BLaER1 (cell line): Measurements from ENCODE around the gene PPP4R3A.

ENCODE experiments used
- H3K27ac ChIP-seq: shearing (Covaris generic); formaldehyde crosslinking; 2 replicates; pipeline ENCODE4 v1.8.1; 2022
- H3K27me3 ChIP-seq: shearing (Covaris generic); formaldehyde crosslinking; 2 replicates; pipeline ENCODE4 v1.8.1; 2022
- H3K36me3 ChIP-seq: shearing (Covaris generic); formaldehyde crosslinking; 2 replicates; pipeline ENCODE4 v1.8.1; 2022
- H3K4me1 ChIP-seq: shearing (Covaris generic); formaldehyde crosslinking; 2 replicates; pipeline ENCODE4 v1.8.1; 2022
- H3K4me2 ChIP-seq: shearing (Covaris generic); formaldehyde crosslinking; 2 replicates; pipeline ENCODE4 v1.8.1; 2022
- H3K4me3 ChIP-seq: shearing (Covaris generic); formaldehyde crosslinking; 2 replicates; pipeline ENCODE4 v1.8.1; 2022
- H3K9ac ChIP-seq: shearing (Covaris generic); formaldehyde crosslinking; 2 replicates; pipeline ENCODE4 v1.8.1; 2022
- H3K9me3 ChIP-seq: shearing (Covaris generic); formaldehyde crosslinking; 2 replicates; pipeline ENCODE4 v1.8.1; 2022
- H4K20me1 ChIP-seq: shearing (Covaris generic); formaldehyde crosslinking; 2 replicates; pipeline ENCODE4 v1.8.1; 2022
- Cebpa-rat ChIP-seq: shearing (Covaris generic); IDR thresholded peaks from 2 replicates; pipeline ENCODE4 v1.8.1; 2022

PPP4R3A gene

GRCh38 chr14:91419451-91419850 lies 90.7 kb downstream of the PPP4R3A start:
- Histone ChIP-seq H3K4me3 (no peak overlapping the region), H3K27ac (no peak overlapping the region), H3K9ac (peak overlapping the region; percentile 1; the same call in 1 of the 2 replicates), H3K4me1 (peaks cover 44% of the 10 kb centered on the region), H3K9me3 (no peaks in the 10 kb centered on the region), H3K27me3 (no peaks in the 10 kb centered on the region), H3K4me2 (peak overlapping the region; percentile 84), H3K36me3 (0 out of 2 replicates have a peak, but pooled peaks cover 6% of the 10 kb centered on the region), H4K20me1 (peaks cover 17% of the 10 kb centered on the region)
- no peak for TF ChIP-seq Cebpa-rat

GRCh38 chr14:91419044-91419397 lies 91.1 kb downstream of the PPP4R3A start:
- H4K20me1 ChIP-seq, result peaks cover 21% of the 10 kb centered on the region
- H3K9ac ChIP-seq, result peak overlapping the region; percentile 1; the same call in 1 of the 2 replicates
- peak overlapping the region; percentile 84 for H3K4me2 ChIP-seq
- no peak for TF ChIP-seq Cebpa-rat
- no peaks in the 10 kb centered on the region for H3K9me3 ChIP-seq
- H3K27ac ChIP-seq, result no peak overlapping the region
- peaks cover 8% of the 10 kb centered on the region; the same call in 1 of the 2 replicates for H3K36me3 ChIP-seq
- H3K4me1 ChIP-seq, result peaks cover 48% of the 10 kb centered on the region
- peak overlapping the region; percentile 20; the same call in 1 of the 2 replicates for H3K4me3 ChIP-seq
- no peaks in the 10 kb centered on the region for H3K27me3 ChIP-seq

GRCh38 chr14:91418387-91419043 lies 91.6 kb downstream of the PPP4R3A start:
- H3K9ac ChIP-seq, result peak overlapping the region; percentile 95
- H3K27me3 ChIP-seq, result no peaks in the 10 kb centered on the region
- peak overlapping the region; percentile 84 for H3K4me2 ChIP-seq
- H3K4me3 ChIP-seq, result peak overlapping the region; percentile 98
- H3K27ac ChIP-seq, result peak overlapping the region; percentile 95
- peaks cover 26% of the 10 kb centered on the region for H4K20me1 ChIP-seq
- peaks cover 53% of the 10 kb centered on the region for H3K4me1 ChIP-seq
- no peak for TF ChIP-seq Cebpa-rat
- no peaks in the 10 kb centered on the region for H3K9me3 ChIP-seq
- H3K36me3 ChIP-seq, result peaks cover 13% of the 10 kb centered on the region

GRCh38 chr14:91417983-91418386 lies 92.1 kb downstream of the PPP4R3A start:
- Histone ChIP-seq H4K20me1 (peaks cover 32% of the 10 kb centered on the region), H3K27ac (peak overlapping the region; percentile 95), H3K4me1 (peaks cover 58% of the 10 kb centered on the region), H3K27me3 (no peaks in the 10 kb centered on the region), H3K36me3 (peaks cover 19% of the 10 kb centered on the region), H3K4me3 (peak overlapping the region; percentile 98), H3K9ac (peak overlapping the region; percentile 95), H3K4me2 (peak overlapping the region; percentile 84), H3K9me3 (no peaks in the 10 kb centered on the region)
- no peak for TF ChIP-seq Cebpa-rat

- H3K27ac ChIP-seq, result peak within 1 kb of the TSS; percentile 95
- H3K4me2 ChIP-seq, result peak within 1 kb of the TSS; percentile 84
- H3K36me3 ChIP-seq, result peaks cover 21% of the 10 kb centered on the region
- TF ChIP-seq Cebpa-rat, result no peak
- peak within 1 kb of the TSS; percentile 95 for H3K9ac ChIP-seq
- H3K4me1 ChIP-seq, result peaks cover 58% of the 10 kb centered on the region
- no peaks in the 10 kb centered on the region for H3K9me3 ChIP-seq
- no peaks in the 10 kb centered on the region for H3K27me3 ChIP-seq
- H4K20me1 ChIP-seq, result peaks cover 38% of the 10 kb centered on the region
- peak within 1 kb of the TSS; percentile 98 for H3K4me3 ChIP-seq
Observed at GRCh38 chr14:91417120-91417982, 92.8 kb downstream of the PPP4R3A start, which contains the start of gene CCDC88C. Gene CCDC88C, minus strand, starts transcription at chr14:91417820. Its CDS starts 130 bp downstream, at chr14:91417690.

- Histone ChIP-seq H3K36me3 (peaks cover 21% of the 10 kb centered on the region), H3K4me2 (peak overlapping the region; percentile 84), H3K4me1 (peaks cover 60% of the 10 kb centered on the region), H3K27ac (peak overlapping the region; percentile 95), H3K9ac (peak overlapping the region; percentile 95), H3K27me3 (no peaks in the 10 kb centered on the region), H3K9me3 (no peaks in the 10 kb centered on the region), H3K4me3 (peak overlapping the region; percentile 98), H4K20me1 (peaks cover 44% of the 10 kb centered on the region)
- no peak for TF ChIP-seq Cebpa-rat
Observed at GRCh38 chr14:91416744-91417119, 93.4 kb downstream of the PPP4R3A start.

GRCh38 chr14:91415794-91416743 lies 94.0 kb downstream of the PPP4R3A start:
- H3K27ac ChIP-seq, result peak overlapping the region; percentile 95
- H3K36me3 ChIP-seq, result peaks cover 21% of the 10 kb centered on the region
- peak overlapping the region; percentile 95 for H3K9ac ChIP-seq

GRCh38 chr14:91414475-91414833 lies 95.7 kb downstream of the PPP4R3A start:
- Histone ChIP-seq H3K4me3 (peak overlapping the region; percentile 98; the same call in 1 of the 2 replicates), H3K4me2 (peak overlapping the region; percentile 84), H3K27me3 (no peaks in the 10 kb centered on the region), H3K4me1 (peaks cover 78% of the 10 kb centered on the region), H3K36me3 (peaks cover 25% of the 10 kb centered on the region), H4K20me1 (peaks cover 67% of the 10 kb centered on the region), H3K9me3 (no peaks in the 10 kb centered on the region), H3K27ac (peak overlapping the region; percentile 95), H3K9ac (peak overlapping the region; percentile 66)
- TF ChIP-seq Cebpa-rat, result no peak

More at GRCh38 chr14:91415794-91416743, 94.0 kb downstream of the PPP4R3A start:
- H4K20me1 ChIP-seq, result peaks cover 51% of the 10 kb centered on the region
- H3K9me3 ChIP-seq, result no peaks in the 10 kb centered on the region
- H3K27me3 ChIP-seq, result no peaks in the 10 kb centered on the region
- peak overlapping the region; percentile 98 for H3K4me3 ChIP-seq
- peaks cover 66% of the 10 kb centered on the region for H3K4me1 ChIP-seq
- TF ChIP-seq Cebpa-rat, result no peak
- peak overlapping the region; percentile 84 for H3K4me2 ChIP-seq
